ENCODE data around the gene CLDN14. TPM values are rescaled to one million over a fixed set of nuclear protein-coding genes. Genes with fewer than 3 reads are reported as not detected.

The CLDN14 gene
- total and polyA plus RNA-seq, 5 experiments from 2014 or later = not detected

- H3K9me3 Mint-ChIP-seq = no peaks in the 10 kb centered on the region
- POLR2A ChIA-PET = no interaction called here
- no peaks in the 10 kb centered on the region for H3K36me3 Mint-ChIP-seq
- H3K27me3 Mint-ChIP-seq = peaks cover 0 to 8% (median 3%) of the 10 kb centered on the region in 5 donors
- no peak overlapping the region for H3K27ac Mint-ChIP-seq
- H3K4me1 Mint-ChIP-seq = no peaks in the 10 kb centered on the region
- no peak overlapping the region for H3K4me3 Mint-ChIP-seq
- DNase-seq = no peak
- ATAC-seq = no peak
Observed at GRCh38 chr21:36461918-36462486, 17.9 kb downstream of the CLDN14 start.

- ATAC-seq = no peak
- no peak for DNase-seq
- Mint-ChIP-seq H3K9me3 (no peaks in the 10 kb centered on the region), H3K4me1 (no peaks in the 10 kb centered on the region), H3K36me3 (no peaks in the 10 kb centered on the region), H3K27me3 (peaks cover 0 to 8% (median 4%) of the 10 kb centered on the region in 5 donors), H3K27ac (no peak overlapping the region), H3K4me3 (no peak overlapping the region)
- POLR2A ChIA-PET = no interaction called here
Observed at GRCh38 chr21:36461277-36461917, 18.5 kb downstream of the CLDN14 start.

- Mint-ChIP-seq H3K4me3 (no peak overlapping the region), H3K27me3 (peaks cover 0 to 9% (median 4%) of the 10 kb centered on the region in 5 donors), H3K36me3 (no peaks in the 10 kb centered on the region), H3K4me1 (no peaks in the 10 kb centered on the region), H3K9me3 (no peaks in the 10 kb centered on the region), H3K27ac (no peak overlapping the region)
- DNase-seq (no peak), ATAC-seq (no peak)
- POLR2A ChIA-PET = no interaction called here
Observed at GRCh38 chr21:36460866-36461265, 19.1 kb downstream of the CLDN14 start.

GRCh38 chr21:36459098-36459497 is 20.8 kb downstream of the CLDN14 start:
- H3K27me3 Mint-ChIP-seq = peaks cover 2 to 9% (median 4%) of the 10 kb centered on the region in 5 donors
- H3K4me3 Mint-ChIP-seq = no peak overlapping the region
- no peaks in the 10 kb centered on the region for H3K9me3 Mint-ChIP-seq
- DNase-seq = no peak
- ATAC-seq = no peak
- no peaks in the 10 kb centered on the region for H3K36me3 Mint-ChIP-seq
- H3K27ac Mint-ChIP-seq = peak overlapping the region in 1 of 10 donors; percentile 19
- H3K4me1 Mint-ChIP-seq = no peaks in the 10 kb centered on the region
- POLR2A ChIA-PET = interaction anchor here (0.7 kb wide), 1 partner anchor 249 kb away, joined by 4 read pairs; no protein-coding TSS in a partner anchor

- Mint-ChIP-seq H3K4me3 (no peak overlapping the region), H3K36me3 (no peaks in the 10 kb centered on the region), H3K27ac (peak overlapping the region in 1 of 10 donors; percentile 11), H3K27me3 (peaks cover 0 to 4% (median 2%) of the 10 kb centered on the region in 5 donors), H3K9me3 (no peaks in the 10 kb centered on the region), H3K4me1 (no peaks in the 10 kb centered on the region)
- ATAC-seq = no peak
- DNase-seq = no peak
- POLR2A ChIA-PET = no interaction called here
Observed at GRCh38 chr21:36456729-36457414, 23.1 kb downstream of the CLDN14 start.

DNA sequence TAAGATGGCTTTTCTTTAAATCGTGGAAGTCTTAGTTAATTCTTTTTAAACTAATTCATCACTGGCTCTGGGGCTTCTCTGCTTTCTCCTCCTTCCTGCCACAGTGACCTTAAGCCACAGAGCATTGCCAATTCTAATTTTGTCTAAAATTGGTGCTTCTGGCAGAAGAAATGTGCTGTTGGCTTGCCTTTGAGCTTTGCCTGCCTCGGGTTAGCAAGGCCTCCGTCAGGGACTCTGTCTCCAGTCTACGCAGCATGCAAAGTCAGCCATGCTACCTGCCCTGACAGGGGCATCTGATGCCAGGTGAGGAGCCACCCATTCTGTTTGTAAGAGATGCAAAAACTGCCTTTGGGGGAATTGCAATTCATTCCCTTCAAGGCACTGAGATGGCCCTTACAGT is 25.2 kb downstream of the CLDN14 start:
- DNase-seq (no peak), ATAC-seq (no peak)
- Mint-ChIP-seq H3K27ac (no peak overlapping the region), H3K9me3 (no peaks in the 10 kb centered on the region), H3K27me3 (peaks cover 0 to 4% (median 2%) of the 10 kb centered on the region in 5 donors), H3K36me3 (no peaks in the 10 kb centered on the region), H3K4me3 (no peak overlapping the region), H3K4me1 (no peaks in the 10 kb centered on the region)
- POLR2A ChIA-PET = no interaction called here

DNA sequence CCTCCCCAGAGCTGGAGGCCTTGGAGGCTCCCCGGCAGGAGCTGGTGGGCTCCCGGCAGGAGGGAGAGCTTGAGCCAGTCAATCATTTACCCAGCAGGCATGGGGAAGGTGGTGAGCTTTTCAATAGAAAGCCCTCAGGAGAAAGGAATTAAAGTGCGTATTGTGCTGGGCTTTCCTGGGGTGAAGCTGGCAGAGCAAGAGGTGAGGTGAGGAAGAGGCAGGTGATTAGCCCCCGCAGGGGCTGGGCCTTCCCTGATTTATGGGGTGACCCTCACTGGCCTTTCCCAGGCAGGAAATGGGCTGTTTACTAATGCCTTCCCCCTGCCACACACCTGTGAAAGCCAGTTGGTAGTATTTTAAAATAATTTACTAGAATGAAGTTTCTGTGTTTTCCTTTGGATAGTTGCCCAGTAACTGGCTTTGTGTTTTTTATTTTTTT is 25.8 kb downstream of the CLDN14 start:
- ATAC-seq (no peak), DNase-seq (no peak)
- H3K27me3 Mint-ChIP-seq = peaks cover 0 to 4% (median 2%) of the 10 kb centered on the region in 5 donors
- no peak overlapping the region for H3K4me3 Mint-ChIP-seq
- POLR2A ChIA-PET = no interaction called here
- no peaks in the 10 kb centered on the region for H3K4me1 Mint-ChIP-seq
- H3K9me3 Mint-ChIP-seq = no peaks in the 10 kb centered on the region
- H3K36me3 Mint-ChIP-seq = no peaks in the 10 kb centered on the region
- H3K27ac Mint-ChIP-seq = no peak overlapping the region

GRCh38 chr21:36452281-36452825 is 27.6 kb downstream of the CLDN14 start:
- POLR2A ChIA-PET = no interaction called here
- peaks cover 0 to 4% (median 2%) of the 10 kb centered on the region in 5 donors for H3K27me3 Mint-ChIP-seq
- H3K27ac Mint-ChIP-seq = no peak overlapping the region
- ATAC-seq (no peak), DNase-seq (no peak)
- no peaks in the 10 kb centered on the region for H3K9me3 Mint-ChIP-seq
- H3K4me1 Mint-ChIP-seq = no peaks in the 10 kb centered on the region
- no peaks in the 10 kb centered on the region for H3K36me3 Mint-ChIP-seq
- no peak overlapping the region for H3K4me3 Mint-ChIP-seq

GRCh38 chr21:36451506-36451905 is 28.4 kb downstream of the CLDN14 start:
- H3K4me3 Mint-ChIP-seq = no peak overlapping the region
- DNase-seq = no peak
- no peak overlapping the region for H3K27ac Mint-ChIP-seq
- H3K4me1 Mint-ChIP-seq = peaks cover 0 to 2% (median 0%) of the 10 kb centered on the region in 4 donors
- no peaks in the 10 kb centered on the region for H3K9me3 Mint-ChIP-seq
- no peak for ATAC-seq
- H3K36me3 Mint-ChIP-seq = no peaks in the 10 kb centered on the region
- POLR2A ChIA-PET = no interaction called here
- H3K27me3 Mint-ChIP-seq = peaks cover 0 to 8% (median 2%) of the 10 kb centered on the region in 5 donors

DNA sequence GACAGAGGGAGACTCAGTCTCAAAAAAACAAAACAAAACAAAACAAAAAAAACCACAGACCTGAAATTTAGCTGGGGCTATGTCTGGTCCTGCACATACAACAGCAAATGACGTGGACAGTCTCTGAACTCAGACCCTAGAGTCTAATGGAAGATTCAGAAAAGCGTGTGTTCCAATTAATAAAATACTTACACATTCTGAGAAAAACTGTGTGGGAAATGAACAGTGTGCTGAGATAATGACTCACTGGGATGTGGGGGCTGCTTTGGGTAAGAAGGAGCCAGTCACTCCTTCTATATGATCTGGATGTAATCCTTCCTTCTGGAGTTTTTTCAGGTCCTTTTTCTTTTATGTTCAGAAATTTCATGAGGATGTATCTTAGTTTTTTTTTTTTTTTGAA is 29.4 kb downstream of the CLDN14 start:
- no peaks in the 10 kb centered on the region for H3K9me3 Mint-ChIP-seq
- no peak overlapping the region for H3K4me3 Mint-ChIP-seq
- no peaks in the 10 kb centered on the region for H3K36me3 Mint-ChIP-seq
- H3K4me1 Mint-ChIP-seq = peaks cover 0 to 2% (median 0%) of the 10 kb centered on the region in 4 donors
- POLR2A ChIA-PET = no interaction called here
- ATAC-seq = no peak
- DNase-seq = no peak
- no peak overlapping the region for H3K27ac Mint-ChIP-seq
- H3K27me3 Mint-ChIP-seq = peaks cover 0 to 6% (median 1%) of the 10 kb centered on the region in 5 donors

- no peak for ATAC-seq
- H3K4me3 Mint-ChIP-seq = no peak overlapping the region
Observed at GRCh38 chr21:36446301-36446700, 33.6 kb downstream of the CLDN14 start.

DNA sequence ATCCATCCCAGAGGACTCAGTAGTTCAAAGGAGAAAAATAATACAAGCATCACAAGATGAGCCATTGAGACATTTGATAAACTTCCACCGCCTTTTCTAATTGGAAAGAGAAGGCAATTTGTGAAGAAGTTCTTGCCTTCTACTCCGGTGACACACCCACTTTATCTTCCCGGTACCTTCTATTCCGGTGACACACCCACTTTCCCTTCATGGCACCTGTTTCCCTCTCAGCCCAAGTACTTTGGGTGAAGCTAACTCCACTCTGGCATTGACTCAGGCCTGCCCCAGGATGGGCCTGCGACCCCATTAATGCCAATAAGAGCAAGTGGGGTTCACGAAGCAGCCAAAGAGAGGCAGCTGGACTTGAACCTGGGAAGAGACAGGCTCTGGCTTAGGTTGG is 38.2 kb downstream of the CLDN14 start:
- Mint-ChIP-seq H3K4me3 (no peak overlapping the region), H3K27ac (no peak overlapping the region), H3K27me3 (peaks cover 0 to 7% (median 4%) of the 10 kb centered on the region in 5 donors), H3K36me3 (no peaks in the 10 kb centered on the region), H3K4me1 (peaks cover 0 to 6% (median under 1%) of the 10 kb centered on the region in 4 donors), H3K9me3 (peaks cover 0 to 4% (median 2%) of the 10 kb centered on the region in 9 donors)
- POLR2A ChIA-PET = no interaction called here
- ATAC-seq = no peak
- DNase-seq = no peak

More at GRCh38 chr21:36446301-36446700, 33.6 kb downstream of the CLDN14 start:
- no peak for DNase-seq
- Mint-ChIP-seq H3K27me3 (peaks cover 0 to 6% (median 4%) of the 10 kb centered on the region in 5 donors), H3K27ac (no peak overlapping the region), H3K36me3 (no peaks in the 10 kb centered on the region), H3K4me1 (peaks cover 0 to 6% (median 2%) of the 10 kb centered on the region in 4 donors), H3K9me3 (no peaks in the 10 kb centered on the region)
- POLR2A ChIA-PET = no interaction called here

DNA sequence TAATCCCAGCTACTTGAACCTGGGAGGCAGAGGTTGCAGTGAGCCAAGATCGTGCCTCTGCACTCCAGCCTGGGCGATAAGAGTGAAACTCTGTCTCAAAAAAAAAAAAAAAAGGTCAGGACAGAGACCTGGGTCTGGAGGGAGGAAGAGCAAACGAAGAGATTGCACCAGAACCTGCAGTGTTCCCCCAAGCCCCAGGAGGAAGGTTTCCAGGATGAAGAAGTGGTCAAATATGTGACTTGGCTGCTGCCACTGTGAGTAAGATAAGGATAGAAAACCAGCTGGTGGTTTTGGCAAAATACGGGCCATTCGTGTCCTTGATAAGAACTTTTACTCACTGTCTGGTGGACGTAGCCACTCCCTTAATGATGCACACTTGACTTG is 42.2 kb downstream of the CLDN14 start:
- Mint-ChIP-seq H3K9me3 (peaks cover 0 to 4% (median 2%) of the 10 kb centered on the region in 9 donors), H3K4me1 (no peaks in the 10 kb centered on the region), H3K27me3 (peaks cover 8 to 32% (median 15%) of the 10 kb centered on the region in 5 donors), H3K4me3 (no peak overlapping the region), H3K36me3 (no peaks in the 10 kb centered on the region), H3K27ac (no peak overlapping the region)
- DNase-seq (no peak), ATAC-seq (no peak)
- POLR2A ChIA-PET = no interaction called here

Measured in naive thymus-derived CD8-positive, alpha-beta T cell (primary cell).